GM12878 (cell line): Measurements from ENCODE around the gene MTFR1L.

ENCODE experiments used
- BACH1 ChIP-seq: fragments of 450-650 bp; IDR thresholded peaks from 2 replicates; pipeline ENCODE4 v1.6.1; 2017; ENCODE audit warnings: mild to moderate bottlenecking, borderline replicate concordance
- BHLHE40 ChIP-seq, 2 experiments: fragments of 450-650 bp in 1 of 2; IDR thresholded peaks; 2 replicates each; pipeline ENCODE4 v1.6.1; 2011 to 2017; ENCODE audit warnings: low read depth in 2 of 2, borderline replicate concordance in 1 of 2, improper control_type of control experiment in 1 of 2, low read length in 1 of 2, mild to moderate bottlenecking in 1 of 2
- CREB1 ChIP-seq: IDR thresholded peaks from 2 replicates; pipeline ENCODE4 v1.6.1; 2012; ENCODE audit warnings: low read depth, mild to moderate bottlenecking, inconsistent platforms
- EGR1 ChIP-seq, 2 experiments: IDR thresholded peaks; 1 replicate in 1 of 2; 2 replicates in 1 of 2; pipeline ENCODE4 v1.6.1; 2011 to 2012; ENCODE audit warnings: low read depth in 2 of 2, low read length in 2 of 2, borderline replicate concordance in 1 of 2, mild to moderate bottlenecking in 1 of 2, moderate library complexity in 1 of 2
- MAX ChIP-seq: IDR thresholded peaks from 2 replicates; pipeline ENCODE4 v1.6.1; 2012; ENCODE audit warnings: low read depth, low read length, improper control_type of control experiment
- MYC ChIP-seq: IDR thresholded peaks from 2 replicates; pipeline ENCODE4 v1.6.1; 2011; ENCODE audit warnings: mild to moderate bottlenecking, low read length, moderate library complexity, inconsistent platforms; ENCODE audit not compliant: insufficient read depth, insufficient replicate concordance, insufficient read length, severe bottlenecking
- PBX3 ChIP-seq: IDR thresholded peaks from 2 replicates; pipeline ENCODE4 v1.6.1; 2011; ENCODE audit warnings: mild to moderate bottlenecking, low read depth, low read length, moderate library complexity; ENCODE audit not compliant: insufficient replicate concordance
- RBBP5 ChIP-seq: fragments of 200-600 bp; sonication (generic); conservative IDR thresholded peaks from 2 replicates; pipeline ENCODE4 v1.6.1; 2016
- REST ChIP-seq: IDR thresholded peaks from 2 replicates; pipeline ENCODE4 v1.6.1; 2012; ENCODE audit warnings: mild to moderate bottlenecking, low read depth, low read length
- RUNX3 ChIP-seq: IDR thresholded peaks from 2 replicates; pipeline ENCODE4 v1.6.1; 2012; ENCODE audit warnings: low read length, inconsistent platforms
- TBL1XR1 ChIP-seq: IDR thresholded peaks from 2 replicates; pipeline ENCODE4 v1.6.1; 2012; ENCODE audit warnings: low read depth, low read length, improper control_type of control experiment
- ZBTB40 ChIP-seq: fragments of 450-650 bp; IDR thresholded peaks from 2 replicates; pipeline ENCODE4 v1.6.1; 2016; ENCODE audit warnings: mild to moderate bottlenecking, moderate library complexity, borderline replicate concordance
- TF ChIP-seq, protein P1 (sequence below), 3 experiments: IDR thresholded peaks in 2 of 3; conservative IDR thresholded peaks in 1 of 3; 2 replicates each; pipeline ENCODE4 v1.5.1; 2011; ENCODE audit warnings: low read depth in 3 of 3, low read length in 3 of 3, mild to moderate bottlenecking in 3 of 3, control low read depth in 2 of 3, moderate library complexity in 2 of 3, inconsistent platforms in 1 of 3, mixed read lengths in 1 of 3; ENCODE audit not compliant: control insufficient read depth in 2 of 3, insufficient read depth in 1 of 3; ENCODE audit errors: extremely low read depth in 1 of 3

DNA sequence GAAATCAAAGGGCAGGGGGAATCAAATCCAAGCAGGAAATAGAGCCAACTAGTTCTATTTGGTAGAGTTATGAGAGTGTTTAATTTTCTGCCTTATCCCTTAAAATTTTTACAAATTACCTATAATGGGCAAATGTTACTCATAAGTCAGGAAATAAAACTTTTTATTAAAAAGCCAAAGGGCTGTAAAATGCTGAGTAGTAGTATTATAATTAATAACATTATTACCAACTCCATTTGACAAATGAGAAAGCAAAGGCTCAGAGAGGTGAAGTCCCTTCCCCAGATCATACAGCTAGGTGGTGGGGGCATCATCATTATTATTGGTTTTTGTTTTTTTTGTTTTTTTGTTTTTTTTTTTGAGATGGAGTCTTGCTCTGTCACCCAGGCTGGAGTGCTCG, 16.4 kb upstream of the MTFR1L start:
- no peak for TF ChIP-seq EGR1 (IDR thresholded peaks at IDR 0.05; ENCODE audit: borderline replicate concordance in 1 of 2, low read depth in 2 of 2, low read length in 2 of 2)
- TF ChIP-seq BHLHE40 (IDR thresholded peaks at IDR 0.05; ENCODE audit: borderline replicate concordance in 1 of 2, low read depth in 2 of 2, low read length in 1 of 2) = no peak
- TF ChIP-seq, protein P1, sequence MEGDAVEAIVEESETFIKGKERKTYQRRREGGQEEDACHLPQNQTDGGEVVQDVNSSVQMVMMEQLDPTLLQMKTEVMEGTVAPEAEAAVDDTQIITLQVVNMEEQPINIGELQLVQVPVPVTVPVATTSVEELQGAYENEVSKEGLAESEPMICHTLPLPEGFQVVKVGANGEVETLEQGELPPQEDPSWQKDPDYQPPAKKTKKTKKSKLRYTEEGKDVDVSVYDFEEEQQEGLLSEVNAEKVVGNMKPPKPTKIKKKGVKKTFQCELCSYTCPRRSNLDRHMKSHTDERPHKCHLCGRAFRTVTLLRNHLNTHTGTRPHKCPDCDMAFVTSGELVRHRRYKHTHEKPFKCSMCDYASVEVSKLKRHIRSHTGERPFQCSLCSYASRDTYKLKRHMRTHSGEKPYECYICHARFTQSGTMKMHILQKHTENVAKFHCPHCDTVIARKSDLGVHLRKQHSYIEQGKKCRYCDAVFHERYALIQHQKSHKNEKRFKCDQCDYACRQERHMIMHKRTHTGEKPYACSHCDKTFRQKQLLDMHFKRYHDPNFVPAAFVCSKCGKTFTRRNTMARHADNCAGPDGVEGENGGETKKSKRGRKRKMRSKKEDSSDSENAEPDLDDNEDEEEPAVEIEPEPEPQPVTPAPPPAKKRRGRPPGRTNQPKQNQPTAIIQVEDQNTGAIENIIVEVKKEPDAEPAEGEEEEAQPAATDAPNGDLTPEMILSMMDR (IDR thresholded peaks at IDR 0.05 in 2 of 3, conservative IDR thresholded peaks at IDR 0.05 in 1 of 3; ENCODE audit: control insufficient read depth in 2 of 3, extremely low read depth in 1 of 3, insufficient read depth in 1 of 3, low read depth in 3 of 3, low read length in 3 of 3) = no peak
- TF ChIP-seq TBL1XR1 = no peak
- no peak for TF ChIP-seq PBX3
- TF ChIP-seq REST = no peak
- no peak for TF ChIP-seq BACH1
- TF ChIP-seq RUNX3 = no peak
- no peak for TF ChIP-seq RBBP5
- TF ChIP-seq CREB1 = no peak
- no peak for TF ChIP-seq MAX
- no peak for TF ChIP-seq ZBTB40
- TF ChIP-seq MYC = no peak
